ENCODE measurements around the gene ADARB1.
"Not testable (repeated sequence)": the region's sequence is repeated elsewhere in the genome, so short reads cannot be mapped to it uniquely, and the experiment has no call there.

ADARB1 gene

GRCh38 chr21:45074048-45074817 lies at the start of gene ADARB1:
TSS of gene ADARB1 (plus strand) at chr21:45074580. CDS start at chr21:45171657, 97,077 bp downstream.
- DNase-seq (ENCODE audit: low read depth in 2 of 2) = peak in 1 of 2 donors; percentile 53

- DNase-seq (ENCODE audit: low read depth in 2 of 2) = no peak
Measured at GRCh38 chr21:45026066-45026745, 48.2 kb upstream of the ADARB1 start.

GRCh38 chr21:45026826-45027225 lies 47.6 kb upstream of the ADARB1 start:
- DNase-seq (ENCODE audit: low read depth in 2 of 2) = no peak

GRCh38 chr21:45027241-45028196 lies 46.9 kb upstream of the ADARB1 start:
- no peak for DNase-seq (ENCODE audit: low read depth in 2 of 2)

GRCh38 chr21:45028645-45029044 lies 45.7 kb upstream of the ADARB1 start:
- DNase-seq (ENCODE audit: low read depth in 2 of 2) = not testable (repeated sequence)

GRCh38 chr21:45029298-45029947 lies 45.0 kb upstream of the ADARB1 start:
- no peak for DNase-seq (ENCODE audit: low read depth in 2 of 2)

- DNase-seq (ENCODE audit: low read depth in 2 of 2) = no peak
Measured at GRCh38 chr21:45029948-45030681, 44.3 kb upstream of the ADARB1 start.

- DNase-seq (ENCODE audit: low read depth in 2 of 2) = no peak
Measured at GRCh38 chr21:45030682-45031570, 43.5 kb upstream of the ADARB1 start.

- DNase-seq (ENCODE audit: low read depth in 2 of 2) = no peak
Measured at GRCh38 chr21:45031571-45032191, 42.7 kb upstream of the ADARB1 start.

- DNase-seq (ENCODE audit: low read depth in 2 of 2) = no peak
Measured at GRCh38 chr21:45032332-45032731, 42.0 kb upstream of the ADARB1 start.

GRCh38 chr21:45032977-45033710 lies 41.2 kb upstream of the ADARB1 start:
- DNase-seq (ENCODE audit: low read depth in 2 of 2) = no peak

- no peak for DNase-seq (ENCODE audit: low read depth in 2 of 2)
Measured at GRCh38 chr21:45033791-45034555, 40.4 kb upstream of the ADARB1 start.

- DNase-seq (ENCODE audit: low read depth in 2 of 2) = no peak
Measured at GRCh38 chr21:45034556-45035476, 39.6 kb upstream of the ADARB1 start.

GRCh38 chr21:45035477-45035848 lies 38.9 kb upstream of the ADARB1 start:
- no peak for DNase-seq (ENCODE audit: low read depth in 2 of 2)

GRCh38 chr21:45036630-45037029 lies 37.8 kb upstream of the ADARB1 start:
- no peak for DNase-seq (ENCODE audit: low read depth in 2 of 2)

- no peak for DNase-seq (ENCODE audit: low read depth in 2 of 2)
Measured at GRCh38 chr21:45037986-45038385, 36.4 kb upstream of the ADARB1 start.

Measured in stimulated activated CD8-positive, alpha-beta memory T cell treated with anti-CD3 and anti-CD28 coated beads, Interleukin-15, amount 100 ng/mL, for 4 hours (primary cell).